Measurements from ENCODE around the gene USP32.
A peak's percentile ranks its signal among the peaks of the same experiment; 100 is the strongest.

USP32 gene

GRCh38 chr17:60248618-60249289 lies 143.2 kb downstream of the USP32 start:
- TF ChIP-seq CTCF (IDR thresholded peaks at IDR 0.05; ENCODE audit: control insufficient read depth, insufficient read depth, low read depth, low read length, missing control alignments), result no peak
- no peak for DNase-seq (ENCODE audit: low read depth)
- no peak overlapping the region for H3K4me3 ChIP-seq (ENCODE audit: control insufficient read depth, low read depth, low read length)

GRCh38 chr17:60247836-60248461 lies 144.0 kb downstream of the USP32 start:
- no peak for DNase-seq (ENCODE audit: low read depth)
- no peak overlapping the region for H3K4me3 ChIP-seq (ENCODE audit: control insufficient read depth, low read depth, low read length)
- no peak for TF ChIP-seq CTCF (IDR thresholded peaks at IDR 0.05; ENCODE audit: control insufficient read depth, insufficient read depth, low read depth, low read length, missing control alignments)

DNA sequence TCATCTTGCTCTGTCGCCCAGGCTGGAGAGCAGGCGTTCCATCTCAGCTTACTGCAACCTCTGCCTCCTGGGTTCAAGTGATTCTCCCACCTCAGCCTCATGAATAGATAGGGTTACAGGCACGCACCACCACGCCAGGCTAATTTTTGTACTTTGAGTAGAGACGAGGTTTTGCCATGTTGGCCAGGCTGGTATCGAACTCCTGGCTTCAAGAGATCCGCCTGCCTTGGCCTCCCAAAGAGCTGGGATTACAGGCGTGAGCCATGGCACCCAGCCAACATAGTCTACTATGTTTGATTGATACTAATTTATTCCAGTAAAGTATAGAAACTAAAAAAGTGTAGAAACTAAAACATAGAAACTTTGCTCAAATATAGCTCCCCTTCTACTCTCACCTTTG lies 147.3 kb downstream of the USP32 start:
- DNase-seq (ENCODE audit: low read depth), result no peak
- no peak overlapping the region for H3K4me3 ChIP-seq (ENCODE audit: control insufficient read depth, low read depth, low read length)
- no peak for TF ChIP-seq CTCF (IDR thresholded peaks at IDR 0.05; ENCODE audit: control insufficient read depth, insufficient read depth, low read depth, low read length, missing control alignments)

DNA sequence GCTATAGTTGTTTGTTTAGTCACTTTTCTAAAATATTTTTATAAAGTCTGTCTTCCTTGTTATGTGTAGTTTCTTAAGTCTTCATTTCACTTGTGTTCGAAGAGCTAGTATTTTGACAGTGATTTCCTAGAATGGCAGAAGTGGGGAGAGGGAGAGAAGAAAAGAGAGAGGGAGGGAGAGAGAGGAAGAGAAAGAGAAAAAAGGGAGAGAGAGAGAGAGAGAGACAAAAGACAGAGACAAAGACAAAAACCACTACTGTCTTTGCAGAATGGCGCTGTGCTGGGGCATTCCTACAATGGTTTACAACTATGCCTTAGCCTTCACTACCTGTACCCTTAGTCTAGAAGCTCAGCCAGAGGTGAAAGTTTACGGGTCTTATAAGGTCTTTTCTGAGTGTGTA lies 151.6 kb downstream of the USP32 start:
- DNase-seq (ENCODE audit: low read depth), result no peak
- no peak overlapping the region for H3K4me3 ChIP-seq (ENCODE audit: control insufficient read depth, low read depth, low read length)
- no peak for TF ChIP-seq CTCF (IDR thresholded peaks at IDR 0.05; ENCODE audit: control insufficient read depth, insufficient read depth, low read depth, low read length, missing control alignments)

- TF ChIP-seq CTCF (IDR thresholded peaks at IDR 0.05; ENCODE audit: control insufficient read depth, insufficient read depth, low read depth, low read length, missing control alignments), result no peak
- H3K4me3 ChIP-seq (ENCODE audit: control insufficient read depth, low read depth, low read length), result no peak overlapping the region
- DNase-seq (ENCODE audit: low read depth), result peak; percentile 28
Measured at GRCh38 chr17:60231691-60232090, 160.2 kb downstream of the USP32 start.

GRCh38 chr17:60231234-60231633 lies 160.7 kb downstream of the USP32 start:
- peak; percentile 54 for TF ChIP-seq CTCF (IDR thresholded peaks at IDR 0.05; ENCODE audit: control insufficient read depth, insufficient read depth, low read depth, low read length, missing control alignments)
- DNase-seq (ENCODE audit: low read depth), result no peak
- H3K4me3 ChIP-seq (ENCODE audit: control insufficient read depth, low read depth, low read length), result no peak overlapping the region

Data from AG09309 (cell line).